GM18499 (cell line): ENCODE measurements around the gene SOCS3.
"Not testable (repeated sequence)": the region's sequence is repeated elsewhere in the genome, so short reads cannot be mapped to it uniquely, and the experiment has no call there.

Experiments used
- ATAC-seq: cut with Tn5 transposase; IDR thresholded peaks from one replicate; pipeline ENCODE4 v1.9.1; 2021; ENCODE audit warnings: moderate number of reproducible peaks; ENCODE audit not compliant: insufficient read depth, unreplicated experiment

The SOCS3 gene

GRCh38 chr17:78335209-78335608, 24.7 kb downstream of the SOCS3 start:
- no peak for ATAC-seq

DNA sequence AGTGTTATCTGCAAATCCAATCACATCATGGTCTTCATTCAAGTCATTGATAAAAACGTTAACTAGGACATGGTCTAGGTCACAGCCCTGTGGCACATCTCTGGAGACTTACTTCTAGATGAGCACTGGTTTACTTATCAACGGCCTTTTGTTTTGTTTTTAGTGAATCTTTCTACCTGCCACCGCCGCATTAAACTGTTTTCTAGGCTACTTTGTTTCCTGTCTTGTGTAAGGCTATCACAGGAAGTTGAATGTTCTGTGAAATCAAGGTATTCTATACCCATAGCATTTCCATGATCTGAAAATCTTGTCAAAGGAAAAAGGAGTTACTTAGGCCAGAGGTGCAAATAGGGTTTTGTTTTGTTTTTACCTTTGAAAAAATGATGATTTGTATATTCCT, 26.9 kb downstream of the SOCS3 start:
- no peak for ATAC-seq

DNA sequence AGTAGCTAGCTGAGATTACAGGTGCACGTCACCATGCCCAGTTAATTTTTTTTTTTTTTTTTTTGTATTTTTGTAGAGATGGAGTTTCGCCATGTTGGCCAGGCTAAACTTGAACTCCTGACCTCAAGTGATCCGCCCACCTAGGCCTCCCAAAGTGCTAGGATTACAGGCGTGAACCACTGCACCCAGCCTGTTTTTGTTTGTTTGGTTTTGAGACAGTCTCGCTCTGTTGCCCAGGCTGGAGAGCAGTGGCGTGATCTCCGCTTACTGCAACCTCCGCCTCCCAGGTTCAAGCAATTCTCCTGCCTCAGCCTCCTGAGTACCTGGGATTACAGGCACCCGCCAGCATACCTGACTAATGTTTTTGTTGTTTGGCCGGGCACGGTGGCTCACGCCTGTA, 28.5 kb downstream of the SOCS3 start:
- not testable (repeated sequence) for ATAC-seq

- ATAC-seq = no peak
Observed at GRCh38 chr17:78330570-78331224, 29.2 kb downstream of the SOCS3 start.

DNA sequence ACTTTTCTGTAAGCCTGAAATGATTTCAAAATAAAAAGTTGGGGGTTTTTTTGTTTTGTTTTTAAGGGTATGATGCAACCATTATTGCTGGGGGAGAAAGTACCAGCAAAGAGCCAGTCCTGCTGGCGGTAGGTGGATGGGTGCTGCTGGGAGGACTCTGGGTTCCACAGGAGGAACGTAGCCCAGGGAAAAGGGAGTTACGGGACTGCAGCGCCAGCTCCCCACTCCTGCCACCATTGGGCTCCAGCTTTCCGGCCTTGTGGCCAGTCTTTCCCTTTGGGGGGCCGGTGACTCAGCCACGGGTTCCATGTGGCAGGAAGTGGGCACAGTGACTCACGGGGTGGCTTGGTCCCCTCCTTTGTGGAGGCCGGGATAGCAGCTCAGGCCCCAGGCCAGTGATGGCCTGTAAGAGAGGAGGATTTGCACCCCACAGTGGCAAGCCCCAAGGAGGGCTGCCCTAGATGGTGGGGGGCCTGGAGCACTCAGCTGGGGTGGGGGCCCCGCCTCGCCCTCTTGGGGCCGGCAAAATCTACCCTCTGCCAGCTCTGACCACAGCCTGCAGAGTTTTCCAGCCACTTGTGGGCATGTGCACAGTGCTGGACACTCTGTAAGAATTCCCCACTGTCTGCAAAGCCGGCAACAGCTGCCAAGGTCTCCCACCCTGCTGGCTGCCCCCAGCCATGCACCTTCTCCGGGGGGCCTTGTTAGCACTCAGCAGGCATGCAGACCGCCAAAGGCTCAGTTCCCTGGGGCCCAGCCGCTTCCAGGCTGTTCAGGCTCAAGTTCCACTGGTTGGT, 30.4 kb downstream of the SOCS3 start:
- ATAC-seq = no peak

- ATAC-seq = no peak
Observed at GRCh38 chr17:78327880-78328279, 32.0 kb downstream of the SOCS3 start.

- ATAC-seq = no peak
Observed at GRCh38 chr17:78325076-78325687, 34.7 kb downstream of the SOCS3 start.

DNA sequence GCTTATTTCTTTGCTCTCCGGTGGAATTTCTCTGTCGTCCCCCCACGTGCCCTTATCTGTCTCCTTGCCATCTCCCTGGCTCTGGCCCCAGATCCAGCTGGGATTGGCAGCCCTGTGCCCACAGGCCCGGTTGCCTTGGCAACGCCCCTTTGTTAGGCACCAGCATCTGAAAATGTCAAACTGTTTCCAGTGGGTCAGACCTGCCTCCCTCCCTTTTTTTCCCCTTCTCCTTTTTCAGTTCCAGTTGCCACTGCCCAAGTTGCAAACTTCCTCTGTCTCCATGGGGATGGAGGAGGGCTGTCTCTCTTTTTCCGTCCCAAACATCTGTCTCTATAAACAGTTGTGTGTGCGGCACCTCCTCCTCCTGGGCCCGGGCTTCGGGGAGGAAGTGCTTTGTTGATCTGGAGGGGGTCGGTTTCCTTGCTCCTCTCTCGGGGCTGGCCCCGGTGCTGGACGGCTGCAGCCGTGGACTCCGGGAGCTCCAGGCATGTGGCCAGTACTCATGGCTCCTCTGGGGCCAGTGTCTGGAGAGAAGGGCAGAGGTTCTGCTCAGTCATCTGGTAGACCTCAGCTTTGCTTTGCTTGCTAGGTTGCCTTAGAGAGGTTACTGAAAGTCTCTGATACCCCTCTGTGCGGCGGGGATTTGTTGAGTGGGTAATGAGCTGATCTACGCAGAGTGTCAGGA, 35.3 kb downstream of the SOCS3 start:
- ATAC-seq = no peak

- no peak for ATAC-seq
Observed at GRCh38 chr17:78323826-78324390, 36.0 kb downstream of the SOCS3 start.

- ATAC-seq = no peak
Observed at GRCh38 chr17:78322858-78323455, 36.9 kb downstream of the SOCS3 start.

- no peak for ATAC-seq
Observed at GRCh38 chr17:78322327-78322857, 37.5 kb downstream of the SOCS3 start.

GRCh38 chr17:78318843-78319242, 41.0 kb downstream of the SOCS3 start:
- ATAC-seq = no peak

- ATAC-seq = no peak
Observed at GRCh38 chr17:78318407-78318806, 41.5 kb downstream of the SOCS3 start.

DNA sequence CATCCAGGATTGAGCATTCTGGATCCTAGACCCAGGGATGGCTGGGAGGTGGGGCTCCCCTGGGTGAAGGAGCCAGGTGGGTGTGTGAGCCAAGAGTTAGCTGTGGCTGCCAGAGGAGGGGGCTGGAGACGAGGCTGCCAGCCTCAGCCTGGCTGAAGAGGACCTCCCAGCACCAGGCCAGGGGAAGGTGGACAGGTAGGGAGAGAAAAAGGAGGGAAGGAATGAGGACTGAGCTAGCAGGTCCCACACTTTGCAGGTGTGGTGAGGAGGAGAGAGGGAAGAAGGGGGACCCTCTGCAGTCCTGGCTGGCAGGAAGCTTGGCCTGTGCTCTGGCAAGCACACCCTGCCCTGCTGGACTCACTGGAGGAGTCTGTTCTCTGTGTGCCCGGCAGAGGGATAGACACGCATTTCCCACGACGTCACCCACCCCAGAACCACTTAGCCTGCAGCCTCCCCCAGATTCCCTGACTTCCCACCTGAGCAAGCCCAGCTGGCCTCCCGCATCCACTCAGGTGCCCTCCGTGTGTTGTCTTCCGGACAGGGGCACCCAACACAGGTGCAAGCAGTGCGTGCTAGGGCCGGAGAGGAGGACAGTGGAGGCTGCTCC, 42.0 kb downstream of the SOCS3 start:
- no peak for ATAC-seq

- no peak for ATAC-seq
Observed at GRCh38 chr17:78316867-78317789, 42.7 kb downstream of the SOCS3 start.

- ATAC-seq = no peak
Observed at GRCh38 chr17:78316115-78316866, 43.6 kb downstream of the SOCS3 start.

DNA sequence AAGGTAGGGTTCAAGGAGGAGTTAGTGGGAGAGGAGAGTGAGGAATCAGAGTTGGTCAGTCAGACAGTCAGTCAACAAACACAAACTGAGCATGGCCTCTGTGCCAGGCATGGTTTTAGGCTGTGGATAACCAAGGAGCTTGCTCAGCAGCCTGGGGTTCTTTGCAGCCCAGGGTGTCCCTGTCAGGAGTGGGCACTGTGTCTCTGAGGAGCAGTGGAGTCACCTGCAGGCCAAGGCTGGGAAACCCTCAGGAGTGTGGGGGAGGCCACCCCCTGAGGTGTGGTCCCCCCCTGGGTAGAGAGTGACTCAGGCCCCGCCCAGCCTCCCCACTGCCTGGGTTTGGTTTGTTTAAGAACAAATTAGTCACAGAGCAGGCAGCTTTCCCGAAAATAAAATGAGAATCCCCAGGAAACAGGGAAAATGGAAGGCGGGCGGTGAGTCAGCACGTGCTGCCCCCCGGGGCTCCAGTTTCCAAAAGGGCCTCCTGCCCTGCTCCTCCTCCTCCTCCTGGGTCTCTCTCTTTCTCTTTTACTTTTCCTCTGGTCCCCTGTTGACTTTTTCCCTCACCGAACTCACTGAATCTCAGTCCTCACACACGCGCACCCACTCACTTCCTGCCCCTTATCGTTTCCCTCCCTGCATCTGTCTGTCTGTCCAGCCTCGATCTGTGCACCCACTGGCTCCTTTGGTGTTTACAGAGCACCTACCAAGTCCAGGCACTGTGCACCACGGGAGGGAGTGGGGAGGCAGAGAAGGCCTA, 44.3 kb downstream of the SOCS3 start:
- ATAC-seq = no peak
